Dendritic cell treated with granulocyte-macrophage colony-stimulating factor and Interleukin-4, amounts not matched to agents 40 ng/mL and 50 ng/mL, for 4 days (primary cell): ENCODE measurements around the gene MPRIP.
A peak's percentile ranks its signal among the peaks of the same experiment; 100 is the strongest.

Source experiments
- H3K27ac Mint-ChIP-seq: one replicate; pipeline ENCODE4 v1.8.0; 2022; ENCODE audit warnings: mild to moderate bottlenecking, mixed read lengths
- H3K27me3 Mint-ChIP-seq: one replicate; pipeline ENCODE4 v1.8.0; 2022; ENCODE audit warnings: mild to moderate bottlenecking, mixed read lengths
- H3K36me3 Mint-ChIP-seq: one replicate; pipeline ENCODE4 v1.8.0; 2022; ENCODE audit warnings: low read depth, mixed read lengths
- H3K4me1 Mint-ChIP-seq: one replicate; pipeline ENCODE4 v1.8.0; 2022; ENCODE audit warnings: low read depth, mixed read lengths
- H3K4me3 Mint-ChIP-seq: one replicate; pipeline ENCODE4 v1.8.0; 2022; ENCODE audit warnings: mild to moderate bottlenecking, moderate library complexity, mixed read lengths
- H3K9me3 Mint-ChIP-seq: one replicate; pipeline ENCODE4 v1.8.0; 2022; ENCODE audit warnings: mixed read lengths
- intact Hi-C: fragments of 100-400 bp; cut with micrococcal nuclease; formaldehyde crosslinking; loops from one replicate; pipeline ENCODE4 v1.15.0; 2022

Gene MPRIP

GRCh38 chr17:17018612-17019429, 23.4 kb upstream of the MPRIP start:
- no peaks in the 10 kb centered on the region for H3K36me3 Mint-ChIP-seq
- H3K4me3 Mint-ChIP-seq: no peak overlapping the region
- no peaks in the 10 kb centered on the region for H3K9me3 Mint-ChIP-seq
- peaks cover 59% of the 10 kb centered on the region for H3K27me3 Mint-ChIP-seq
- H3K27ac Mint-ChIP-seq: peak overlapping the region; percentile 49
- intact Hi-C loops: loop anchor here (10.0 kb wide), 1 partner anchor 46 kb away; no protein-coding TSS in a partner anchor
- H3K4me1 Mint-ChIP-seq: peaks cover 58% of the 10 kb centered on the region

GRCh38 chr17:17019430-17019762, 22.9 kb upstream of the MPRIP start:
- H3K27ac Mint-ChIP-seq: peak overlapping the region; percentile 49
- no peaks in the 10 kb centered on the region for H3K9me3 Mint-ChIP-seq

GRCh38 chr17:17019891-17020456, 22.3 kb upstream of the MPRIP start:
- no peaks in the 10 kb centered on the region for H3K36me3 Mint-ChIP-seq
- H3K27me3 Mint-ChIP-seq: peaks cover 55% of the 10 kb centered on the region
- no peaks in the 10 kb centered on the region for H3K9me3 Mint-ChIP-seq
- peaks cover 53% of the 10 kb centered on the region for H3K4me1 Mint-ChIP-seq
- no peak overlapping the region for H3K27ac Mint-ChIP-seq
- intact Hi-C loops: loop anchor here (10.0 kb wide), 1 partner anchor 45 kb away; no protein-coding TSS in a partner anchor
- H3K4me3 Mint-ChIP-seq: no peak overlapping the region

More at GRCh38 chr17:17019430-17019762, 22.9 kb upstream of the MPRIP start:
- H3K36me3 Mint-ChIP-seq: no peaks in the 10 kb centered on the region
- H3K4me3 Mint-ChIP-seq: no peak overlapping the region
- H3K4me1 Mint-ChIP-seq: peaks cover 58% of the 10 kb centered on the region
- intact Hi-C loops: loop anchor here (10.0 kb wide), 1 partner anchor 45 kb away; no protein-coding TSS in a partner anchor
- H3K27me3 Mint-ChIP-seq: peaks cover 58% of the 10 kb centered on the region

- intact Hi-C loops: no loop called here
- Mint-ChIP-seq H3K4me1 (peaks cover 45% of the 10 kb centered on the region), H3K27me3 (peaks cover 52% of the 10 kb centered on the region), H3K4me3 (no peak overlapping the region), H3K36me3 (no peaks in the 10 kb centered on the region), H3K27ac (peak overlapping the region; percentile 11), H3K9me3 (no peaks in the 10 kb centered on the region)
Measured at GRCh38 chr17:17020821-17021193, 21.4 kb upstream of the MPRIP start.

GRCh38 chr17:17021194-17021863, 20.9 kb upstream of the MPRIP start:
- H3K9me3 Mint-ChIP-seq: no peaks in the 10 kb centered on the region
- peak overlapping the region; percentile 11 for H3K27ac Mint-ChIP-seq
- H3K36me3 Mint-ChIP-seq: no peaks in the 10 kb centered on the region
- H3K4me3 Mint-ChIP-seq: no peak overlapping the region
- H3K4me1 Mint-ChIP-seq: peaks cover 40% of the 10 kb centered on the region
- H3K27me3 Mint-ChIP-seq: peaks cover 52% of the 10 kb centered on the region
- intact Hi-C loops: no loop called here

- no peaks in the 10 kb centered on the region for H3K36me3 Mint-ChIP-seq
- intact Hi-C loops: no loop called here
- peaks cover 34% of the 10 kb centered on the region for H3K4me1 Mint-ChIP-seq
- H3K4me3 Mint-ChIP-seq: no peak overlapping the region
- H3K9me3 Mint-ChIP-seq: no peaks in the 10 kb centered on the region
- no peak overlapping the region for H3K27ac Mint-ChIP-seq
- peaks cover 50% of the 10 kb centered on the region for H3K27me3 Mint-ChIP-seq
Measured at GRCh38 chr17:17022011-17022410, 20.2 kb upstream of the MPRIP start.

GRCh38 chr17:17022456-17022855, 19.8 kb upstream of the MPRIP start:
- H3K4me3 Mint-ChIP-seq: no peak overlapping the region
- peaks cover 48% of the 10 kb centered on the region for H3K27me3 Mint-ChIP-seq
- no peak overlapping the region for H3K27ac Mint-ChIP-seq
- H3K9me3 Mint-ChIP-seq: no peaks in the 10 kb centered on the region
- no peaks in the 10 kb centered on the region for H3K36me3 Mint-ChIP-seq
- H3K4me1 Mint-ChIP-seq: peaks cover 30% of the 10 kb centered on the region
- intact Hi-C loops: no loop called here

- no peak overlapping the region for H3K4me3 Mint-ChIP-seq
- H3K9me3 Mint-ChIP-seq: no peaks in the 10 kb centered on the region
- peaks cover 44% of the 10 kb centered on the region for H3K27me3 Mint-ChIP-seq
- H3K36me3 Mint-ChIP-seq: no peaks in the 10 kb centered on the region
- intact Hi-C loops: no loop called here
- H3K27ac Mint-ChIP-seq: no peak overlapping the region
- peaks cover 21% of the 10 kb centered on the region for H3K4me1 Mint-ChIP-seq
Measured at GRCh38 chr17:17024778-17025300, 17.4 kb upstream of the MPRIP start.

- Mint-ChIP-seq H3K9me3 (no peaks in the 10 kb centered on the region), H3K4me3 (no peak overlapping the region), H3K27ac (no peak overlapping the region), H3K27me3 (peaks cover 46% of the 10 kb centered on the region), H3K4me1 (peaks cover 16% of the 10 kb centered on the region), H3K36me3 (no peaks in the 10 kb centered on the region)
- intact Hi-C loops: no loop called here
Measured at GRCh38 chr17:17025621-17026020, 16.6 kb upstream of the MPRIP start.

GRCh38 chr17:17026163-17026562, 16.1 kb upstream of the MPRIP start:
- Mint-ChIP-seq H3K36me3 (no peaks in the 10 kb centered on the region), H3K4me3 (no peak overlapping the region), H3K27ac (no peak overlapping the region), H3K27me3 (peaks cover 47% of the 10 kb centered on the region), H3K9me3 (no peaks in the 10 kb centered on the region), H3K4me1 (peaks cover 12% of the 10 kb centered on the region)
- intact Hi-C loops: no loop called here

- H3K4me1 Mint-ChIP-seq: peaks cover 6% of the 10 kb centered on the region
- peaks cover 42% of the 10 kb centered on the region for H3K27me3 Mint-ChIP-seq
- H3K27ac Mint-ChIP-seq: no peak overlapping the region
- H3K9me3 Mint-ChIP-seq: no peaks in the 10 kb centered on the region
- H3K4me3 Mint-ChIP-seq: no peak overlapping the region
- no peaks in the 10 kb centered on the region for H3K36me3 Mint-ChIP-seq
- intact Hi-C loops: no loop called here
Measured at GRCh38 chr17:17027442-17028058, 14.7 kb upstream of the MPRIP start.

- Mint-ChIP-seq H3K36me3 (no peaks in the 10 kb centered on the region), H3K4me3 (no peak overlapping the region), H3K27ac (no peak overlapping the region), H3K27me3 (peaks cover 40% of the 10 kb centered on the region), H3K4me1 (peaks cover 6% of the 10 kb centered on the region), H3K9me3 (no peaks in the 10 kb centered on the region)
- intact Hi-C loops: no loop called here
Measured at GRCh38 chr17:17028059-17028877, 14.0 kb upstream of the MPRIP start.

- peaks cover 6% of the 10 kb centered on the region for H3K4me1 Mint-ChIP-seq
- intact Hi-C loops: no loop called here
- no peaks in the 10 kb centered on the region for H3K36me3 Mint-ChIP-seq
- no peak overlapping the region for H3K4me3 Mint-ChIP-seq
- peaks cover 37% of the 10 kb centered on the region for H3K27me3 Mint-ChIP-seq
- H3K27ac Mint-ChIP-seq: no peak overlapping the region
- no peaks in the 10 kb centered on the region for H3K9me3 Mint-ChIP-seq
Measured at GRCh38 chr17:17028878-17029535, 13.2 kb upstream of the MPRIP start.
